ENCODE results near the gene TMCO4. TPM values are rescaled to one million over a fixed set of nuclear protein-coding genes. Genes with fewer than 3 reads are reported as not detected.

Gene TMCO4
- total RNA-seq, 1 donor from 2014 or later, result 1.8 TPM

DNA sequence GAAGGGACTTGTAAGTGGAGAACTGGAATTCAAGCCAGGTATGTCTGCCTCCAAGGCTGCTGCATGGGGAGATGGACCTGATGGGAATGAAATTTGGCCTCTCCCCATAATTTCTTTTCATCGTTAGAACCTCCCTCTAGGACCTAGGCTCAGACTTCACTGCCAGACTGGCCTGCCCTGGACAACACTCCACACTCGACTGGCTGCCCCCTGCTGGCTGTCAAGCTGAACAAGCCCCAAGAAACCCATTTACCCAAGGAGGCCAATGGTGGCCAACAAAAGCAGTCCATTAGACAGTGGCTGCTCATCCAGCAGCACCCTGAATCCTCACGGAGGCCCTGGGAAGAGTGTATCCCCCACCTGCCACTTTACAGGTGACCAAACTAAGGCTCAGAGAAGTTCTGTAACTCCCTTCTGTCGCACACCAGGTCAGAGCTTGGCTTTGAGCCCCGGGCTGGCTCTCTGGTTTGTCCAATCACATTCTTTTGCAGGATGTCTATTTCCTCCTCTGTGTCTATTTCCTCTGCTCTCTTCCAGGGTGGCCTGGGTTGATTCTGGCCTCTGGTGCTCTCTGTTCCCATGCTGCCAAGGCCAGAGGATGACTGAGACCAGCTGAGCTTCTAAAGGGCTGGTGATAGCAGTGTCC lies 11.6 kb upstream of the TMCO4 start:
- Mint-ChIP-seq H3K4me3 (ENCODE audit: unreplicated experiment) (no peak overlapping the region), H3K27me3 (ENCODE audit: low read depth, unreplicated experiment) (peaks cover 24% of the 10 kb centered on the region), H3K4me1 (ENCODE audit: low read depth, unreplicated experiment) (no peaks in the 10 kb centered on the region), H3K9me3 (ENCODE audit: unreplicated experiment) (peaks cover 4% of the 10 kb centered on the region), H3K36me3 (ENCODE audit: low read depth, unreplicated experiment) (no peaks in the 10 kb centered on the region), H3K27ac (ENCODE audit: unreplicated experiment) (no peak overlapping the region)
- DNase-seq (ENCODE audit: low read depth), result peak; percentile 8
- no peak overlapping the region for H3K9ac ChIP-seq (ENCODE audit: low read length)
- no peak overlapping the region for H3K27ac ChIP-seq (ENCODE audit: low read depth, low read length)
- no peaks in the 10 kb centered on the region for H3K9me3 ChIP-seq (ENCODE audit: insufficient read depth, low read depth, low read length)
- no peak overlapping the region for H3K4me3 ChIP-seq (ENCODE audit: insufficient read depth, low read depth, low read length)
- H3K36me3 ChIP-seq (ENCODE audit: insufficient read depth, low read length), result no peaks in the 10 kb centered on the region
- H3K79me2 ChIP-seq (ENCODE audit: insufficient read depth, low read length), result no peaks in the 10 kb centered on the region
- H4K20me1 ChIP-seq (ENCODE audit: insufficient read depth, low read length), result no peaks in the 10 kb centered on the region
- no peak for TF ChIP-seq EZH2 (IDR thresholded peaks at IDR 0.05; ENCODE audit: insufficient read depth, low read length)
- TF ChIP-seq, protein P1, sequence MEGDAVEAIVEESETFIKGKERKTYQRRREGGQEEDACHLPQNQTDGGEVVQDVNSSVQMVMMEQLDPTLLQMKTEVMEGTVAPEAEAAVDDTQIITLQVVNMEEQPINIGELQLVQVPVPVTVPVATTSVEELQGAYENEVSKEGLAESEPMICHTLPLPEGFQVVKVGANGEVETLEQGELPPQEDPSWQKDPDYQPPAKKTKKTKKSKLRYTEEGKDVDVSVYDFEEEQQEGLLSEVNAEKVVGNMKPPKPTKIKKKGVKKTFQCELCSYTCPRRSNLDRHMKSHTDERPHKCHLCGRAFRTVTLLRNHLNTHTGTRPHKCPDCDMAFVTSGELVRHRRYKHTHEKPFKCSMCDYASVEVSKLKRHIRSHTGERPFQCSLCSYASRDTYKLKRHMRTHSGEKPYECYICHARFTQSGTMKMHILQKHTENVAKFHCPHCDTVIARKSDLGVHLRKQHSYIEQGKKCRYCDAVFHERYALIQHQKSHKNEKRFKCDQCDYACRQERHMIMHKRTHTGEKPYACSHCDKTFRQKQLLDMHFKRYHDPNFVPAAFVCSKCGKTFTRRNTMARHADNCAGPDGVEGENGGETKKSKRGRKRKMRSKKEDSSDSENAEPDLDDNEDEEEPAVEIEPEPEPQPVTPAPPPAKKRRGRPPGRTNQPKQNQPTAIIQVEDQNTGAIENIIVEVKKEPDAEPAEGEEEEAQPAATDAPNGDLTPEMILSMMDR (IDR thresholded peaks at IDR 0.05; ENCODE audit: insufficient read depth, low read depth, low read length), result no peak
- H3K4me1 ChIP-seq (ENCODE audit: insufficient read depth, low read length), result peaks cover 4% of the 10 kb centered on the region
- no peaks in the 10 kb centered on the region for H3K27me3 ChIP-seq (ENCODE audit: insufficient read depth, low read length)
- no peak overlapping the region for H3K4me2 ChIP-seq (ENCODE audit: low read length)
- no peak overlapping the region for H2AFZ ChIP-seq (ENCODE audit: low read depth, low read length)
- no peak for FAIRE-seq

DNA sequence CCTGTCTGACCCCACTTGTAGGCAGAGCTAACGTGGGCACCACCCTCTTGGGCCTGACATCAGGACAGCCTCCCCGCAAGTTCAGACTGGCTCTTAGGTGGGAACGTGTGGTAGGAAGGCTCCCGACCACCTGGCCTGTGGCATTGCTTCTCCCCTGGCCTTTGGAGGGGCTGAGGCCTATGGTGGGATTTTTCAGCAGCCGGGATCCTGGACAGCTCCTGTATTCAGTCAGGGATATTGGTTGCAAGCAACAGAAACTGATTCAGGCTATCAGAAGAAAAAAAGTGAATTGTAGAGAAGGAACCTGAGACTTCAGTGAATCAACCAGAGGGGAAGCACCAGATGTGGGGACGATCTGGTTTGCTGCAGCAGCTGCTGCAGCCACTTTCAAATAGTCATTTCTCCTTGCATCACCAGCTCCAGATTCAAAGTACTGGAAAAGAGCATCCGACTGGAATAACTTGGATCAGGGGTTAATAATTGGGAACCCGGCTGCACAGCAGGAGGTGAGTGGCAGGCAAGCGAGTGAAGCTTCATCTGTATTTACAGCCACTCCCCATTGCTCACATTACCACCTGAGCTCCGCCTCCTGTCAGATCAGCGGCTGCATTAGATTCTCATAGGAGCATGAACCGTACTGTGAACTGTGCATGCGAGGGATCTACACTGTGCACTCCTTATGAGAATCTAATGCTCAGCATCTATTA lies 9.5 kb upstream of the TMCO4 start:
- Histone ChIP-seq H3K4me3 (ENCODE audit: insufficient read depth, low read depth, low read length) (no peak overlapping the region), H3K4me2 (ENCODE audit: low read length) (no peak overlapping the region)
- H3K27ac Mint-ChIP-seq (ENCODE audit: unreplicated experiment), result no peak overlapping the region

More for the DNA sequence above, 9.5 kb upstream of the TMCO4 start:
- Histone ChIP-seq H4K20me1 (ENCODE audit: insufficient read depth, low read length) (no peaks in the 10 kb centered on the region), H3K27me3 (ENCODE audit: insufficient read depth, low read length) (no peaks in the 10 kb centered on the region), H2AFZ (ENCODE audit: low read depth, low read length) (no peak overlapping the region), H3K4me1 (ENCODE audit: insufficient read depth, low read length) (peaks cover 4% of the 10 kb centered on the region), H3K27ac (ENCODE audit: low read depth, low read length) (no peak overlapping the region), H3K36me3 (ENCODE audit: insufficient read depth, low read length) (no peaks in the 10 kb centered on the region), H3K9ac (ENCODE audit: low read length) (no peak overlapping the region), H3K9me3 (ENCODE audit: insufficient read depth, low read depth, low read length) (no peaks in the 10 kb centered on the region), H3K79me2 (ENCODE audit: insufficient read depth, low read length) (no peaks in the 10 kb centered on the region)
- Mint-ChIP-seq H3K9me3 (ENCODE audit: unreplicated experiment) (peaks cover 4% of the 10 kb centered on the region), H3K27me3 (ENCODE audit: low read depth, unreplicated experiment) (peaks cover 29% of the 10 kb centered on the region), H3K4me1 (ENCODE audit: low read depth, unreplicated experiment) (no peaks in the 10 kb centered on the region), H3K4me3 (ENCODE audit: unreplicated experiment) (no peak overlapping the region), H3K36me3 (ENCODE audit: low read depth, unreplicated experiment) (no peaks in the 10 kb centered on the region)
- no peak for FAIRE-seq
- no peak for TF ChIP-seq EZH2 (IDR thresholded peaks at IDR 0.05; ENCODE audit: insufficient read depth, low read length)
- TF ChIP-seq, protein P1 (IDR thresholded peaks at IDR 0.05; ENCODE audit: insufficient read depth, low read depth, low read length), result no peak
- DNase-seq (ENCODE audit: low read depth), result no peak
